Endothelial cell of umbilical vein (primary cell): ENCODE measurements around the gene SERPINA1. TPM values are rescaled to one million over a fixed set of nuclear protein-coding genes. Genes with fewer than 3 reads are reported as not detected.

Source experiments
- BruUV-seq: library from RNA; stranded (reverse); fragments of 400-500 nt; replicated peaks from 2 replicates; lab custom pipeline; 2021; lab: Mats Ljungman, UMichigan
- CTCF ChIA-PET: fragments of 300-600, 350-600 bp; sonication (Branson Sonifier 250); formaldehyde crosslinking; loops from one replicate; lab custom pipeline; 2021; ENCODE audit warnings: antibody characterized with exemption, inconsistent platforms; lab: Charles Lee
- POLR2A ChIA-PET: fragments of 300-600, 350-600 bp; sonication (Branson Sonifier 250); formaldehyde crosslinking; loops from one replicate; lab custom pipeline; 2021; ENCODE audit warnings: antibody characterized with exemption, inconsistent platforms; lab: Charles Lee
- DNase-seq: peaks from one replicate; pipeline ENCODE4 v3.0.0-alpha.2; 2011; ENCODE audit warnings: low read depth, low spot score
- FAIRE-seq: peaks from 2 replicates; lab custom pipeline; 2011; peaks lifted over from hg19 to GRCh38; lab: Jason Lieb, UNC
- H2AFZ ChIP-seq: 2 replicates; pipeline ENCODE4 v1.6.0; 2012; ENCODE audit warnings: low read depth, low read length, control low read depth, inconsistent platforms
- H3K27ac ChIP-seq: 2 replicates; pipeline ENCODE4 v1.5.1; 2011; ENCODE audit warnings: low read depth, mild to moderate bottlenecking, control low read depth, low read length, moderate library complexity; ENCODE audit not compliant: insufficient read depth
- H3K27me3 ChIP-seq, 2 experiments: 2 replicates each; pipeline versions ENCODE4 v1.6.0 to v1.6.1; 2011; ENCODE audit warnings: low read length in 2 of 2, mixed read lengths in 1 of 2; ENCODE audit not compliant: control insufficient read depth in 2 of 2, insufficient read depth in 2 of 2
- H3K36me3 ChIP-seq, 2 experiments: 2 replicates in 1 of 2; 3 replicates in 1 of 2; pipeline ENCODE4 v1.5.1; 2011; ENCODE audit warnings: low read length in 2 of 2, mild to moderate bottlenecking in 1 of 2, moderate library complexity in 1 of 2; ENCODE audit not compliant: control insufficient read depth in 2 of 2, insufficient read depth in 2 of 2; ENCODE audit errors: extremely low read depth in 1 of 2
- H3K4me1 ChIP-seq: 3 replicates; pipeline ENCODE4 v1.5.1; 2011; ENCODE audit warnings: mild to moderate bottlenecking, low read length; ENCODE audit not compliant: control insufficient read depth, insufficient read depth; ENCODE audit errors: extremely low read depth
- H3K4me2 ChIP-seq: 2 replicates; pipeline ENCODE4 v1.6.1; 2011; ENCODE audit warnings: low read length, control low read depth, mixed read lengths; ENCODE audit not compliant: insufficient read depth
- H3K4me3 ChIP-seq, 3 experiments: fragments of 200-600 bp in 1 of 3; sonication (generic), shearing (Covaris generic) in 1 of 3; replicated peaks in 1 of 3; 2 replicates each; pipeline ENCODE4 v1.5.1; 2011 to 2016; ENCODE audit warnings: control low read depth in 3 of 3, low read length in 3 of 3, mild to moderate bottlenecking in 2 of 3, inconsistent platforms in 1 of 3, low read depth in 1 of 3, moderate library complexity in 1 of 3; ENCODE audit not compliant: insufficient read depth in 1 of 3
- H3K79me2 ChIP-seq: 2 replicates; pipeline ENCODE4 v1.6.0; 2012; ENCODE audit warnings: low read length, inconsistent platforms; ENCODE audit not compliant: control insufficient read depth, insufficient read depth
- H3K9ac ChIP-seq: replicated peaks from 2 replicates; pipeline ENCODE3; 2011; ENCODE audit warnings: low read length, control low read depth; ENCODE audit not compliant: insufficient read depth; ENCODE audit errors: extremely low read depth
- H3K9me1 ChIP-seq: replicated peaks from 3 replicates; pipeline ENCODE4 v1.6.0; 2011; ENCODE audit warnings: mild to moderate bottlenecking, low read length; ENCODE audit not compliant: control insufficient read depth, insufficient read depth; ENCODE audit errors: extremely low read depth
- H3K9me3 ChIP-seq: replicated peaks from 2 replicates; pipeline ENCODE4 v1.5.1; 2012; ENCODE audit warnings: low read length, inconsistent platforms; ENCODE audit not compliant: control insufficient read depth, insufficient read depth
- H4K20me1 ChIP-seq: replicated peaks from 2 replicates; pipeline ENCODE3; 2011; ENCODE audit warnings: mild to moderate bottlenecking, low read length; ENCODE audit not compliant: control insufficient read depth, insufficient read depth; ENCODE audit errors: extremely low read depth
- CTCF ChIP-seq, 2 donors: IDR thresholded peaks; 1 replicate in 1 of 2; 2 replicates in 1 of 2; pipeline ENCODE4 v1.5.1; 2011; ENCODE audit warnings: low read length in 2 of 2, mild to moderate bottlenecking in 2 of 2, moderate library complexity in 2 of 2, control low read depth in 1 of 2, inconsistent platforms in 1 of 2, low read depth in 1 of 2; ENCODE audit not compliant: insufficient read depth in 1 of 2; ENCODE audit errors: extremely low read depth in 1 of 2
- EZH2 ChIP-seq: IDR thresholded peaks from 2 replicates; pipeline ENCODE4 v1.6.1; 2012; ENCODE audit warnings: borderline replicate concordance, low read depth, mild to moderate bottlenecking, moderate library complexity, low read length, inconsistent platforms; ENCODE audit not compliant: severe bottlenecking
- FOS ChIP-seq: IDR thresholded peaks from 2 replicates; pipeline ENCODE4 v1.6.1; 2011; ENCODE audit warnings: mild to moderate bottlenecking, low read length, moderate library complexity, borderline replicate concordance; ENCODE audit not compliant: insufficient read depth
- GATA2 ChIP-seq: IDR thresholded peaks from 2 replicates; pipeline ENCODE4 v1.7.0; 2011; ENCODE audit warnings: low read depth, mild to moderate bottlenecking, moderate library complexity, mixed read lengths, low read length; ENCODE audit not compliant: insufficient read length, insufficient read depth
- JUN ChIP-seq: IDR thresholded peaks from 2 replicates; pipeline ENCODE4 v1.6.1; 2011; ENCODE audit warnings: borderline replicate concordance, low read depth; ENCODE audit not compliant: insufficient read length, insufficient read depth
- MYC ChIP-seq: IDR thresholded peaks from one replicate; pipeline ENCODE4 v1.6.1; 2011; ENCODE audit warnings: mild to moderate bottlenecking, low read depth, low read length
- POLR2A ChIP-seq: IDR thresholded peaks from 2 replicates; pipeline ENCODE4 v1.6.1; 2012; ENCODE audit warnings: low read depth, mild to moderate bottlenecking, control low read depth, low read length
- POLR2AphosphoS5 ChIP-seq: IDR thresholded peaks from 2 replicates; pipeline ENCODE4 v1.6.1; 2012; ENCODE audit warnings: low read depth, mild to moderate bottlenecking, control low read depth, low read length, moderate library complexity; ENCODE audit not compliant: insufficient read depth
- dilution Hi-C: fragments of 300-500 bp; cut with MboI; formaldehyde crosslinking; loops from one replicate; pipeline ENCODE4 v1.15.0; 2019; ENCODE audit warnings: low sequenced_read_pairs; ENCODE audit not compliant: extremely low pct_ligation_motif_present
- intact Hi-C: fragments of 100-400 bp; cut with micrococcal nuclease; formaldehyde crosslinking; loops from one replicate; pipeline ENCODE4 v1.10.0; 2022
- polyA plus RNA-seq, 4 experiments: library from polyadenylated mRNA; depleted of rRNA in 3 of 4; stranded (reverse) in 3 of 4; unstranded in 1 of 4; fragments of >200 nt; gene quantifications; 2 replicates each; pipeline versions ENCODE4 v1.2.1 to v1.2.3, GENCODE V29; 2011 to 2012; ENCODE audit warnings: missing spikeins in 1 of 4
- total RNA-seq: library from RNA; stranded (reverse); gene quantifications from 2 replicates; pipeline ENCODE4 v1.2.3, GENCODE V29; 2021
- TF ChIP-seq, protein P1 (sequence below): IDR thresholded peaks from 2 replicates; pipeline ENCODE4 v1.6.1; 2011; ENCODE audit not compliant: insufficient read depth, insufficient read length

The SERPINA1 gene
- total and polyA plus RNA-seq, 2 donors (not counting 3 experiments of a cell fraction or from before 2014, with no cell fraction given), result not detected

GRCh38 chr14:94382099-94382715 is 6.2 kb downstream of the SERPINA1 start:
- Histone ChIP-seq H3K4me2 (no peak overlapping the region), H3K9me3 (no peaks in the 10 kb centered on the region), H3K27me3 (no peaks in the 10 kb centered on the region), H3K36me3 (no peaks in the 10 kb centered on the region), H3K27ac (no peak overlapping the region), H2AFZ (no peak overlapping the region), H3K9ac (no peak overlapping the region), H3K79me2 (no peaks in the 10 kb centered on the region), H3K9me1 (no peaks in the 10 kb centered on the region), H3K4me3 (no peak overlapping the region), H4K20me1 (no peaks in the 10 kb centered on the region), H3K4me1 (no peaks in the 10 kb centered on the region)
- dilution Hi-C loops, result no loop called here
- no TSS peak for BruUV-seq
- intact Hi-C loops, result no loop called here
- ChIA-PET POLR2A (no interaction called here), CTCF (no interaction called here)
- no peak for TF ChIP-seq CTCF (IDR thresholded peaks at IDR 0.05; ENCODE audit: extremely low read depth in 1 of 2, insufficient read depth in 1 of 2, low read depth in 1 of 2, low read length in 2 of 2)
- TF ChIP-seq MYC, result no peak
- no peak for TF ChIP-seq POLR2A
- no peak for TF ChIP-seq GATA2
- TF ChIP-seq JUN, result no peak
- TF ChIP-seq FOS, result no peak
- no peak for TF ChIP-seq EZH2
- TF ChIP-seq POLR2AphosphoS5, result no peak
- TF ChIP-seq, protein P1, sequence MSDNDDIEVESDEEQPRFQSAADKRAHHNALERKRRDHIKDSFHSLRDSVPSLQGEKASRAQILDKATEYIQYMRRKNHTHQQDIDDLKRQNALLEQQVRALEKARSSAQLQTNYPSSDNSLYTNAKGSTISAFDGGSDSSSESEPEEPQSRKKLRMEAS, result no peak
- no peak for DNase-seq
- no peak for FAIRE-seq
